Retina (tissue), 1 donor: ENCODE data around the gene ADAMTS12.
A peak's percentile ranks its signal among the peaks of the same experiment; 100 is the strongest.
"Not testable (repeated sequence)": the region's sequence is repeated elsewhere in the genome, so short reads cannot be mapped to it uniquely, and the experiment has no call there.

Experiments used
- DNase-seq: peaks from one replicate; pipeline ENCODE4 v3.0.0-alpha.2; 2016

Gene ADAMTS12, protein sequence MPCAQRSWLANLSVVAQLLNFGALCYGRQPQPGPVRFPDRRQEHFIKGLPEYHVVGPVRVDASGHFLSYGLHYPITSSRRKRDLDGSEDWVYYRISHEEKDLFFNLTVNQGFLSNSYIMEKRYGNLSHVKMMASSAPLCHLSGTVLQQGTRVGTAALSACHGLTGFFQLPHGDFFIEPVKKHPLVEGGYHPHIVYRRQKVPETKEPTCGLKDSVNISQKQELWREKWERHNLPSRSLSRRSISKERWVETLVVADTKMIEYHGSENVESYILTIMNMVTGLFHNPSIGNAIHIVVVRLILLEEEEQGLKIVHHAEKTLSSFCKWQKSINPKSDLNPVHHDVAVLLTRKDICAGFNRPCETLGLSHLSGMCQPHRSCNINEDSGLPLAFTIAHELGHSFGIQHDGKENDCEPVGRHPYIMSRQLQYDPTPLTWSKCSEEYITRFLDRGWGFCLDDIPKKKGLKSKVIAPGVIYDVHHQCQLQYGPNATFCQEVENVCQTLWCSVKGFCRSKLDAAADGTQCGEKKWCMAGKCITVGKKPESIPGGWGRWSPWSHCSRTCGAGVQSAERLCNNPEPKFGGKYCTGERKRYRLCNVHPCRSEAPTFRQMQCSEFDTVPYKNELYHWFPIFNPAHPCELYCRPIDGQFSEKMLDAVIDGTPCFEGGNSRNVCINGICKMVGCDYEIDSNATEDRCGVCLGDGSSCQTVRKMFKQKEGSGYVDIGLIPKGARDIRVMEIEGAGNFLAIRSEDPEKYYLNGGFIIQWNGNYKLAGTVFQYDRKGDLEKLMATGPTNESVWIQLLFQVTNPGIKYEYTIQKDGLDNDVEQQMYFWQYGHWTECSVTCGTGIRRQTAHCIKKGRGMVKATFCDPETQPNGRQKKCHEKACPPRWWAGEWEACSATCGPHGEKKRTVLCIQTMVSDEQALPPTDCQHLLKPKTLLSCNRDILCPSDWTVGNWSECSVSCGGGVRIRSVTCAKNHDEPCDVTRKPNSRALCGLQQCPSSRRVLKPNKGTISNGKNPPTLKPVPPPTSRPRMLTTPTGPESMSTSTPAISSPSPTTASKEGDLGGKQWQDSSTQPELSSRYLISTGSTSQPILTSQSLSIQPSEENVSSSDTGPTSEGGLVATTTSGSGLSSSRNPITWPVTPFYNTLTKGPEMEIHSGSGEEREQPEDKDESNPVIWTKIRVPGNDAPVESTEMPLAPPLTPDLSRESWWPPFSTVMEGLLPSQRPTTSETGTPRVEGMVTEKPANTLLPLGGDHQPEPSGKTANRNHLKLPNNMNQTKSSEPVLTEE (N-terminal part only)

DNA sequence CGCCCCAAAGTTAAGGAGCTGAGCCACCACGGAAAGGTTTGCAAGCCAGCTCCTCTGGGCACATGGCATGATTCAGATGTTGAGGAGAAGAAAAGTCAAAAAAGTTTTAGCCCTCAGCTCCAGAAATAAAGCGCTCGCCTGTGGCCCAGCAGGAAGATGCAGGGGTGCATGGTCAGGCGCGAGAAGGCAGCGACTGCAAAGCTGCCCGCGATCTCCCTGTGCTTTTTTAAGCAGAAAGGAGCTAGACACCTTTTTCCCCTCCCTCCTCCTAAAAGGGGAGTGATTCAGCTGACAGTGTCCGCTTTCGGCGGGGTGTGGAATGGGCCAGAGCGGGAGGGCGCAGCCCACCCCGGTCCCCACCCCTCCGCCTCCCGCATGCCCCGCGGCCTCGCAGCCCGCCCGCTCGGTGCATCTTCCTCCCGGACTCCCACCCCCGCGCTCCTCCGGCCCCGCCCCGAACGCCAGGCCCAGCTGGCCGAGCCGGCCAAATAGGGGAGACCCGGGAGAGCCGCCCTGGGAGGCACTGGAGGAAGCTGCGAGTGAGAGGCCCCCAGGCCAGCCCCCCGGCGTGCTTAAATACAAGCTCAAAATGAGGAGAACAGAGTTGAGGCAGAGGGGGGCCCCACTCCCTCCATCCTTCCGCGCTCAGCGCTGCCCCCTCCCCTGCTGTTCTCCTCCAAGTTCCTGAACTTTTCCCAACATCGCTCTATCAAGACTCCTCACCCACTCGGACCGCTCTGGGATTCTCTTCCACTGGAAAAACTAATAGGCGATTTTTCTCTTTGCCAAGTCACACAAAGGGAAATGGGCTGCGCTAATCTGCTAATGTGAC is at the start of gene ADAMTS12:
ADAMTS12 (minus strand) TSS at position 203 of the 832 bp plus-strand sequence; CDS start at position 69, 134 bp downstream.
- DNase-seq = peak; percentile 78

DNA sequence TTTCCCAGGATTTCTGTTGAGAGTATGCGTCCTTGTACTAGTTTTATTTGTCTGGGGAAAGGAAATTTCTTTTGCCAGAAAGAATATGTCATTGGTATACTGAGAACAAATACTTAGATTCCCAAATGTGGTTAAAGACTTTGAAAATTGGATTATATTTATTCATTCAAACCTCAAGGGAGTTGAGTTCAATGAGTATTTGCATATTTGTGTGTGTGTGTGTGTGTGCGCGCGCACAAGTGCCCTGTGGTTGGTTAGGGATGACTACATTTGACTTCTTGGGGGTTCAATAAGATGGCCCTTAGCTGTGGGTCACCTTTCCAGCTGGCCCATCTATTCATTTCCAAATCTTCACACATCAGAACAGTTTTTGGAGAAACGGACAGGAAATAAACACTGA is 49.3 kb upstream of the ADAMTS12 start:
- DNase-seq = no peak

DNA sequence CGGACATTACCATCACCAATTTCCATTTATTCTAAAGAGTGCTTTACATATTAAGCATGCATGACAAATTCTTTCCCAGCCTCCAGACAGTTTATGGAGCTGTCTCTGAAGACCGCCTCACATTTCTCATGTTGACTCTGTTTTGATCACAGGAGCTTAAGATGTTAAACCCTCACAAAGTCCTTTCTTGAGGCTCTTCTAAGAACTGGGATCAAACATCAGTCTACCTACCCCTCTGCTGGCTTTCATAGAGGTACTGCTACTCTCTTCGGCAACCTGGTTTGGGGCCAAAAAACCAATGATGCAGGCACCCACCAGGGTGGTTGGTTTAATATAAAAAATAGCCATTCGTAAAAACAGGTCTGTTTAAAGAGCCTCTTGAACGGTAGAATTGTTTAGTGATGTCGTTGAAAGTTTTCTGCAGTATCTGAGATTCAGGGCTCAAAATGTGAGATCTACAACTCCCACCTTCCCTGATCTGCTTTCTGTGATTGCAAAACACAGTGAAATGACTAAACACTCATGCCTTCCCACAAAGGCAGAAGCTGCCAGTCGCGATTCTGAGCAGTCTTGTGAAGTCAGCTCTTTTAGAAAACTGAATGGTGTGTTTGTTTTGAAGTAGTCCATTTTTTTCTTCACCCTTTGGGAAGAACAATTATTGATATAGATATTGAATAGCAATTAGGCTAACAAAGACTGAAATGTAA is 47.9 kb upstream of the ADAMTS12 start:
- no peak for DNase-seq

DNA sequence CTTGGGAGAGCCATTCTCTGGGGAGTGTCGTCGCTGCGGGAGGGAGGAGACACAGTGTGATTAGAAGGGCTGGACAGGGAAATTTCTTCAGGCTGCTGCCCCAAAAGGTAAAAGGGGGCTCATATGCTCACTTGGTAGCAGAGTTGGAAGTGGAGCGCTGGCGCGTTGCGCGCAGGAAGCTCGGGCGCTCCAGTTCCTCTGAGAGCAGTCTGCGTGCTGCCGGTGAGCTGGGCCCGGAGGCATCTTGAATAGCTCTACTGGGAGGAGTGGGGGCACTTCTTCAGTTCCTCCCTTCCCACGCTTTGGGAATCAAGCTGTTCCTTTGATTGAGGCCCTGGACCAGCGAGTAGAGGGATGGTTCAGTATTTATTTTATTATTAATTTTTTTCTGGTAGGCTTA is 47.1 kb upstream of the ADAMTS12 start:
- no peak for DNase-seq

DNA sequence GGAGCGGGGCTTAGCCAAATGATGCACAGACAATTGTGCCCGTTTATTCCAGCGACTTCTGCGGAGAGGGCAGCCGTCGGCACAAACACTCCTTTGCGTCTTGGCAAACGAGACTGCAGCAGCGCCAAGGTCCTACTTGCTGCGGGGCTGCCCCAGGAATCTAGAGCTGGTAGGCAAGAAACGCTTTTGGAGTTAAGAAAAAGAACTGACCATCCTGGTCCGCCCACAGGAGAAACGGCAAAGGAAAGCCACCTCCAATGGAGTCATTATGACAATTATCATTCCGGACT is 46.7 kb upstream of the ADAMTS12 start:
- DNase-seq = peak; percentile 43

DNA sequence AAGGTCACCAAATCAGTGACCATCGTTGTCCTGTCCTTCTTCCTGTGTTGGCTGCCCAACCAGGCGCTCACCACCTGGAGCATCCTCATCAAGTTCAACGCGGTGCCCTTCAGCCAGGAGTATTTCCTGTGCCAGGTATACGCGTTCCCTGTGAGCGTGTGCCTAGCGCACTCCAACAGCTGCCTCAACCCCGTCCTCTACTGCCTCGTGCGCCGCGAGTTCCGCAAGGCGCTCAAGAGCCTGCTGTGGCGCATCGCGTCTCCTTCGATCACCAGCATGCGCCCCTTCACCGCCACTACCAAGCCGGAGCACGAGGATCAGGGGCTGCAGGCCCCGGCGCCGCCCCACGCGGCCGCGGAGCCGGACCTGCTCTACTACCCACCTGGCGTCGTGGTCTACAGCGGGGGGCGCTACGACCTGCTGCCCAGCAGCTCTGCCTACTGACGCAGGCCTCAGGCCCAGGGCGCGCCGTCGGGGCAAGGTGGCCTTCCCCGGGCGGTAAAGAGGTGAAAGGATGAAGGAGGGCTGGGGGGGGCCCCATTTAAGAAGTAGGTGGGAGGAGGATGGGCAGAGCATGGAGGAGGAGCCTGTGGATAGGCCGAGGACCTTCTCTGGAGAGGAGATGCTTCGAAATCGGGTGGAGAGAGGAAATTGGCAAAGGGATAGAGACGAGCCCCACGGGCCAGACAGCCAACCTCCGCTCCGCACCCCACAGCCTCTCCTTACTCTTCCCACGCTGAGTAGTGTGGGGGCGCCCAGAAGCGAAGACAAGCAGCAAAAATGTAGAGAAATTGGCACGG is 46.1 kb upstream of the ADAMTS12 start:
- DNase-seq = peak; percentile 60

DNA sequence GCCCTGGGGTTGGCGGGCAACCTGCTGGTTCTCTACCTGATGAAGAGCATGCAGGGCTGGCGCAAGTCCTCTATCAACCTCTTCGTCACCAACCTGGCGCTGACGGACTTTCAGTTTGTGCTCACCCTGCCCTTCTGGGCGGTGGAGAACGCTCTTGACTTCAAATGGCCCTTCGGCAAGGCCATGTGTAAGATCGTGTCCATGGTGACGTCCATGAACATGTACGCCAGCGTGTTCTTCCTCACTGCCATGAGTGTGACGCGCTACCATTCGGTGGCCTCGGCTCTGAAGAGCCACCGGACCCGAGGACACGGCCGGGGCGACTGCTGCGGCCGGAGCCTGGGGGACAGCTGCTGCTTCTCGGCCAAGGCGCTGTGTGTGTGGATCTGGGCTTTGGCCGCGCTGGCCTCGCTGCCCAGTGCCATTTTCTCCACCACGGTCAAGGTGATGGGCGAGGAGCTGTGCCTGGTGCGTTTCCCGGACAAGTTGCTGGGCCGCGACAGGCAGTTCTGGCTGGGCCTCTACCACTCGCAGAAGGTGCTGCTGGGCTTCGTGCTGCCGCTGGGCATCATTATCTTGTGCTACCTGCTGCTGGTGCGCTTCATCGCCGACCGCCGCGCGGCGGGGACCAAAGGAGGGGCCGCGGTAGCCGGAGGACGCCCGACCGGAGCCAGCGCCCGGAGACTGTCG is 45.4 kb upstream of the ADAMTS12 start:
- DNase-seq = peak; percentile 51

DNA sequence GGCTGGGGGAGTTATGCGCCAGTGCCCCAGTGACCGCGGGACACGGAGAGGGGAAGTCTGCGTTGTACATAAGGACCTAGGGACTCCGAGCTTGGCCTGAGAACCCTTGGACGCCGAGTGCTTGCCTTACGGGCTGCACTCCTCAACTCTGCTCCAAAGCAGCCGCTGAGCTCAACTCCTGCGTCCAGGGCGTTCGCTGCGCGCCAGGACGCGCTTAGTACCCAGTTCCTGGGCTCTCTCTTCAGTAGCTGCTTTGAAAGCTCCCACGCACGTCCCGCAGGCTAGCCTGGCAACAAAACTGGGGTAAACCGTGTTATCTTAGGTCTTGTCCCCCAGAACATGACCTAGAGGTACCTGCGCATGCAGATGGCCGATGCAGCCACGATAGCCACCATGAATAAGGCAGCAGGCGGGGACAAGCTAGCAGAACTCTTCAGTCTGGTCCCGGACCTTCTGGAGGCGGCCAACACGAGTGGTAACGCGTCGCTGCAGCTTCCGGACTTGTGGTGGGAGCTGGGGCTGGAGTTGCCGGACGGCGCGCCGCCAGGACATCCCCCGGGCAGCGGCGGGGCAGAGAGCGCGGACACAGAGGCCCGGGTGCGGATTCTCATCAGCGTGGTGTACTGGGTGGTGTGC is 44.7 kb upstream of the ADAMTS12 start, which contains the start of gene RXFP3:
RXFP3 (plus strand) TSS at position 6 of the 636 bp plus-strand sequence; CDS start at position 361, 355 bp downstream.
- peak; percentile 77 for DNase-seq

DNA sequence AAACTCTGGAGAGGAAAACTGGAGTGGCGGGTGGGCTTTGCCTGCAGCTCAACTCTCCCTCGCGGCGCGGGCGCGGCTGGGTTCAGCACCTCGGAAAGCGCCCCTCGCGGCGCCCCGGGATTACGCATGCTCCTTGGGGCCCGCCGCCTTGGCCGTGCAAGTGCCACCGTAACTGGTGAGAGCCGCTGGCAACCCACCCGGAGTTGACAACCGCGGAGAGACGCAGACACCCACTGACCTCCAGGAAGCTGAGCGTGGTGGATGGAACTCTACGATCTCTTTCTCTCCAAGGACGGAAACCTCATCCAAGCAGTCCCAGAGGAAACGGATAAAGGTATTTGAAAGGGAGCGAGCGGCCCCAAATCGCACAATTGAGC is 44.2 kb upstream of the ADAMTS12 start:
- DNase-seq = peak; percentile 87

DNA sequence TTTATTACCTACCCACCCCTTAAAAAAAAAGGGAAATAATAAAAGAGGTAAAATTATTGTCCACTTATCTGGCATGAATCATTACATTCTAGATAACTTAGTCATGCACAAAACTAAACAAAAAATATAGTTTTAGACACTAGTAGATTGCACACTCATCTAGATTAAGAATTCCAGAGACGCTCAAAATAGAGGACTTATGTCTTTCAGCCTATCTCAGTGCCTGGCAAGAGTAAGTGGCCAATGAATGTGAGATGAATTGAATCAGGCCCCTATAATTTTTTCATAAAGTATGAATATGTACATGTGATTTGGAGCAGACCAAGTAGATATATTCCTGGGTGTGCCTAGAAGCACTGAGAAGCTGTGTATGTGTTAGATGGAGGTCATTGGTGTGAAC is 42.4 kb upstream of the ADAMTS12 start:
- DNase-seq = no peak

DNA sequence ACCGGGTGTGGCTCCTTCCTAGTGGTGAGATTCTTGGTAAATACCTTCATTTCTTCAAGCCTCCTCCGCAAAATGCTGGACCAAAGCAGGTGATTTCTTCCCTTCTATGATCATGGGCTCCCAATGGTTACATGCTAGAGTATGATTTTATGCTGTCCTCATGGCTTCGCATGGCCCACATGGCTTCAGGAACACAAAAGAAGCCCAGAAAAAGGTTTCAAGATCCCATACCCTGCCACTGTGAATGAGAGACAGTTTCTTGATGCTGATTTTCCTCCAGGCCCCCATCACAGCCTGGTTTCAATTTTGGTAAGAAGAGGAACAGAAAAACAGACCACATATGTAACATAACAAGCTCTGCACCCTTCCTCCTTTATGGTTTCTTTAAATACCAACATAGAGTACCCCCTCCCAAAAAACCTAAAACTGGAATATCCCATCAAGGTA is 42.0 kb upstream of the ADAMTS12 start:
- no peak for DNase-seq

DNA sequence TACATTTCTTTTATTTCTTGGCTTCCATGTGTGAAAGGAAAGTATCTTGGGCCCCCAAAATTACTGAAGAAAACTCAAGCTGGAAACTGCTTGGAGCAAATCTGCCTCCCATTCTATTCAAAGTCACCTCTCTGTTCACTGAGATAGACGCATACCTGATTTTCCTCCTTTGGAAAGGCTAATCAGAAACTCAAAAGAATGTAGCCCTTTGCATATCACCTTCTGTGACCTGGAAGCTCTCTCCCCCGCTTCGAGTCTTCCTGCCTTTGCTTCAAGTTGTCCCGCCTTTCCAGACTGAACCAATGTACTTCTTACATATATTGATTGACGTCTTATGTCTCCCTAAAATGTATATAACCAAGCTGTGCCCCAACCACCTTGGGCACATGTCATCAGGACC is 39.3 kb upstream of the ADAMTS12 start:
- no peak for DNase-seq

DNA sequence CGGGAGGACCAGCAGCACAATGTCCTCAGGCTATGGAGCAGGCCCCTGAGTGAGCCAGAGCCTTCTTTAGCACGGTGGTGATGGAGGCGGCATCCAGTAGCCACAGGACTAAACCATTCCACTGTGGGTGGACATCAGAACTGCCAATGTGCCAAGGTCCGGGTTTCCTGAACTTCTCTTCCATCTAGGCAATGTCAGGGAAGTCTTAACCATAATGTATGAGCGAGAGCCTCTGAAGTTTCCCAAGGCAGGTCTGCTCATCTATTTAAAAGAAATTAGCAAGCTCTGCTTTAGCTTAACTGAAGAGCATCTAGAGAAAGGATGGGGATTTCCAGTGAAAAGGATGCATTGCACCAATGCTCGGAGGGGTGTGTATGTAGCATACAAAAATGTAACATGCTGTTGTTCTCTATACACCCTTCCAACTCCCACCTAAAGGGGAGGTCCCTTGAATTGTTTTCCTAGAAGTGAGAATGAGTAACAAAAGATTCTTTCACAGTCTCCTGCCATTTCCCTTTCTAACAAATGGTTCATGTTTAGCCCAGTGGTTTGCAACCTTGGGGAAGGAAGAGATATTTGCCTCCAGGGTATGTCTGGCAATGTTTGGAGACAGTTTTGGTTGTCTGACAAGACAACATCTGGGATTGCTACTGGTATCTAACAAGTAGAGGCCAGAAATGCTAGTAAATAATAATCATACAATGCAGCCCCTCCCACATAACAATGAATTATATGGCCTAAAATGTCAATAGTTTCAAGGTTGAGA is 38.3 kb upstream of the ADAMTS12 start:
- no peak for DNase-seq

DNA sequence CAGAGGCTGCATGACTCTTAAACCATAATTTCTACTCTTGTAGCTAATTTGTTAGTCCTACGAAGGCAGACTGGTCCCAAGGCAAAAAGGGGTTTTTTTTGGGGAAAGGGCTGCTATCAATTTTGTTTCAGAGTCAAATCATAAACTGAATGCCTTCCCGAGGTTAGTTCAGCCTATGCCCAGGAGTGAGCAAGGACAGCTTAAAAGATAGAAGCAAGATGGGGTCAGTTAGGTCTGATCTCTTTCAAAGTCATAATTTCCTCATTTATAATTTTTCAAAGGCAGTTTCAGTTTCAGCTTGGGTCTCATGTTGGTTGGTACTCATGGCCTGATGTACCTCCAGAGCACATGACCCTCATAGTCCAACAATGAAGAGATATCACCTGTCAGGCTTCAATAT is 36.5 kb upstream of the ADAMTS12 start:
- no peak for DNase-seq

DNA sequence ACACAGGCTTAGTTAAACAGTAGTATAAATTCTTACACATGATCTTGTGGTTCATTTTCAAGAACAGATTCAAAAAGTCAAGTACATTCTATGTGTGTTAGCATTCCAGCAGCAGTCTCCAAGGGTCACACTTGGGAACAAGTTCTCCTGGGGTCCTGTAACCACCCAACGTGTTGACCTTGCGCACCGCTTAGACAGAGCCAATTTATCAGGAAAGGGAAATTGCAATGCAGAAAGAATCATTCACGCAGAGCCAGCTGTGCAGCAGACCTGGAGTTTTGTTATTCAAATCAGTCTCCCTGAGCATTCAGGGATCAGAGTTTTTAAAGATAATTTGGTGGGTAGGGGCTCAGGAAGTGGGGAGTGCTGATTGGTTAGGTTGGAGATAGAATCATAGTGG is 35.9 kb upstream of the ADAMTS12 start:
- no peak for DNase-seq

DNA sequence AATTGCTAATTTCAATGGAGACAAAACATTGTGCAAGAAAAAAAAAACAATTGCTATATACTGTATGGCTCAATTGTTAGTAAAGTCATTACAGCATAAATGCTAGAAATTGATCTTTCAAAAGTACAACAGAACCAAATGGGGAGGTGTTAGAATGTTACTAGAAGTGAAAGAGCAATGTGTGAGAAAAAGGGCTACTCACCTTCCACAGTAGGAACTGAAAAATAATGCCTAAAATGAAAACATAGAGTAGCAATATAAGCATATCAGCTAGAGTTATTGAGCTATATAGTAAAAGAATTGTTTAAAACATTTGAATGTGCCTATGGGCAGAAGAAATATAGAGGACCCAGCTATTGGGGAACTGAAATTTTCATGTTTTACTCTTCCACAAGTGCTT is 33.5 kb upstream of the ADAMTS12 start:
- DNase-seq = no peak

DNA sequence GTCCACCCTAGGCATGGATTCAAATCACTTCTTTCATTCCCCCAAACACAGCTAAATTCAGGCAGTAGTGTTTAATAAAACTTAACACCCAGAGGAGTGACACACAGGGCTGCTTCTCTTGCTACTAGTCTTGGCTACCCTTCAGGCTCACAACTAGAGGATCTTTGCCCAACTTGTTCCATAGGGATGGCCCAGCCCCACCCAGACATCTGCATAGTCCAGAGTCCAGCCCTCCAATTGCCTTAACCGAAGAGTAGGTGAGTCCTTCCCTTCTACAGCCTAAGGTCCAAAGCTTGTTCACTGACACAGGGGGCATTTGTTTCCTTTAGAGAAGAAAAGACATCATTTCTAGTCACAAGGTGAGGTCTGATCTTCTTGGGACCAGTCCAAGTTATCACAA is 29.2 kb upstream of the ADAMTS12 start:
- no peak for DNase-seq

DNA sequence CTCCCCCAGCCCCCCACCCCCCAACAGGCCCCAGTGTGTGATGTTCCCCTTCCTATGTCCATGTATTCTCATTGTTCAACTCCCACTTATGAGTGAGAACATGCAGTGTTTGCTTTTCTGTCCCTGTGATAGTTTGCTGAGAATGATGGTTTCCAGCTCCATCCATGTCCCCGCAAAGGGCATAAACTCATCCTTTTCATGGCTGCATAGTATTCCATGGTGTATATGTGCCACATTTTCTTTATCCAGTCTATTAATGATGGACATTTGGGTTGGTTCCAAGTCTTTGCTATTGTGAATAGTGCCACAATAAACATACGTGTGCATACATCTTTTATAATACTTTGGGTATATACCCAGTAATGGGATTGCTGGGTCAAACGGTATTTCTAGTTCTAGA is 23.1 kb upstream of the ADAMTS12 start:
- not testable (repeated sequence) for DNase-seq

DNA sequence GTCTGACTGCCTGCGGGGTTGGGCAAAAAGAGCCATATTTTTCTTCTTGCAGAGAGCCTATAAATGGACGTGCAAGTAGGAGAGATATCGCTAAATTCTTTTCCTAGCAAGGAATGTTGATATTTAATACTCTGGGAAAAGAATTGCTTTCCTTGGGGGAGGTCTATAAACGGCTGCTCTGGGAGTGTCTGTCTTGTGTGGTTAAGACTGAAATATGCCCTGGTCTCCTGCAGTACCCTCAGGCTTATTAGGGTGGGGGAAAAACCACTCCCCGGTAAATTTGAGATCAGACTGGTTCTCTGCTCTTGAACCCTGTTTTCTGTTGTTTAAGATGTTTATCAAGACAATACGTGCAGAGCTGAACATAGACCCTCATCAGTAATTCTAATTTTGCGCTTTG is 14.5 kb upstream of the ADAMTS12 start:
- not testable (repeated sequence) for DNase-seq
